ENCODE results near the gene FBXO30. TPM values are rescaled to one million over a fixed set of nuclear protein-coding genes. Genes with fewer than 3 reads are reported as not detected.

FBXO30 gene
- total and polyA plus RNA-seq, 9 of the 15 experiments (the other 6 are each of a cell fraction or from before 2014, with no cell fraction given), result 3.6 to 12.8 (median 7.1) TPM

DNA sequence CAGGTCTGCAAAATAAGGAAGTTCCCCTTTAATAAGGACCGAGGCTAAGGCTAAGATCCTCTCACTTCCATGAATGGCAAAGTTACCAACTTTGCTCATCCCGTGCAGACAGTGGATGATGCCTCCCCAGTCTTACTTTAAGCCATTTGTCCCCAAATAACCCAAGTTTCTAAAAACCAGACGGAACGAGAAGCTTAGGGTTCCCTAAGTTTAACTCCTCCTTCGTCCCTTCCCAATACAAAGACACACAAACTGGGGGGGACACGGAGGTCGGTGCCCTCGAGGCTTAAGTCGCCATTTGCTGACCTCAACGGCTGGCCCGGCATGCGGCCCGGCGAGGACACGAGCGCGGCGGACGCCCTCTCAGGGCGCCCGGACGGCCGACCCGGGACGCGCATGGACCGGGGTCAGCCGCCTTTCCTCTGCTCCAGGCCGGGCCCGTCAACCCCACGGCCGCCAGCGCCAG is 527 bp downstream of the FBXO30 start (continued):
- TF ChIP-seq HDAC2 (IDR thresholded peaks at IDR 0.05) (0 out of 2 replicates have a peak, but pooled peaks have one; percentile 24), UBTF (IDR thresholded peaks at IDR 0.05; ENCODE audit: borderline replicate concordance in 1 of 2, low read depth in 2 of 2, low read length in 2 of 2) (peak in 1 of 2 experiments; percentile 89; a peak in 2 of 4 replicates), GATAD2B (IDR thresholded peaks at IDR 0.05; ENCODE audit: borderline replicate concordance) (no peak), RBM39 (optimal IDR thresholded peaks at IDR 0.05; ENCODE audit: low read depth, low read length) (no peak), E2F4 (CRISPR knock-in tag; IDR thresholded peaks at IDR 0.05; ENCODE audit: low read depth) (0 out of 2 replicates have a peak, but pooled peaks have one; percentile 41), MCM7 (IDR thresholded peaks at IDR 0.05) (no peak), SOX6 (IDR thresholded peaks at IDR 0.05) (peak; percentile 17), SAP30 (IDR thresholded peaks at IDR 0.05; ENCODE audit: borderline replicate concordance, insufficient read depth, low read depth, low read length, poor library complexity, severe bottlenecking) (peak; percentile 63), ZNF740 (CRISPR knock-in tag; IDR thresholded peaks at IDR 0.05) (no peak; the same call in 1 of the 2 replicates), ZNF740 (tag; IDR thresholded peaks at IDR 0.05) (peak; percentile 16 to 56; a peak in 1 of 4 replicates), CTBP1 (IDR thresholded peaks at IDR 0.05; ENCODE audit: borderline replicate concordance) (0 out of 2 replicates have a peak, but pooled peaks have one; percentile 5), YY1 (IDR thresholded peaks at IDR 0.05; ENCODE audit: borderline replicate concordance in 1 of 3, control insufficient read depth in 1 of 3, extremely low read depth in 1 of 3, insufficient read depth in 3 of 3, insufficient read length in 1 of 3, insufficient replicate concordance in 2 of 3, low read depth in 1 of 3, low read length in 2 of 3) (peak in 2 of 3 experiments; percentile 34 to 88)
- TF ChIP-seq, protein P1, sequence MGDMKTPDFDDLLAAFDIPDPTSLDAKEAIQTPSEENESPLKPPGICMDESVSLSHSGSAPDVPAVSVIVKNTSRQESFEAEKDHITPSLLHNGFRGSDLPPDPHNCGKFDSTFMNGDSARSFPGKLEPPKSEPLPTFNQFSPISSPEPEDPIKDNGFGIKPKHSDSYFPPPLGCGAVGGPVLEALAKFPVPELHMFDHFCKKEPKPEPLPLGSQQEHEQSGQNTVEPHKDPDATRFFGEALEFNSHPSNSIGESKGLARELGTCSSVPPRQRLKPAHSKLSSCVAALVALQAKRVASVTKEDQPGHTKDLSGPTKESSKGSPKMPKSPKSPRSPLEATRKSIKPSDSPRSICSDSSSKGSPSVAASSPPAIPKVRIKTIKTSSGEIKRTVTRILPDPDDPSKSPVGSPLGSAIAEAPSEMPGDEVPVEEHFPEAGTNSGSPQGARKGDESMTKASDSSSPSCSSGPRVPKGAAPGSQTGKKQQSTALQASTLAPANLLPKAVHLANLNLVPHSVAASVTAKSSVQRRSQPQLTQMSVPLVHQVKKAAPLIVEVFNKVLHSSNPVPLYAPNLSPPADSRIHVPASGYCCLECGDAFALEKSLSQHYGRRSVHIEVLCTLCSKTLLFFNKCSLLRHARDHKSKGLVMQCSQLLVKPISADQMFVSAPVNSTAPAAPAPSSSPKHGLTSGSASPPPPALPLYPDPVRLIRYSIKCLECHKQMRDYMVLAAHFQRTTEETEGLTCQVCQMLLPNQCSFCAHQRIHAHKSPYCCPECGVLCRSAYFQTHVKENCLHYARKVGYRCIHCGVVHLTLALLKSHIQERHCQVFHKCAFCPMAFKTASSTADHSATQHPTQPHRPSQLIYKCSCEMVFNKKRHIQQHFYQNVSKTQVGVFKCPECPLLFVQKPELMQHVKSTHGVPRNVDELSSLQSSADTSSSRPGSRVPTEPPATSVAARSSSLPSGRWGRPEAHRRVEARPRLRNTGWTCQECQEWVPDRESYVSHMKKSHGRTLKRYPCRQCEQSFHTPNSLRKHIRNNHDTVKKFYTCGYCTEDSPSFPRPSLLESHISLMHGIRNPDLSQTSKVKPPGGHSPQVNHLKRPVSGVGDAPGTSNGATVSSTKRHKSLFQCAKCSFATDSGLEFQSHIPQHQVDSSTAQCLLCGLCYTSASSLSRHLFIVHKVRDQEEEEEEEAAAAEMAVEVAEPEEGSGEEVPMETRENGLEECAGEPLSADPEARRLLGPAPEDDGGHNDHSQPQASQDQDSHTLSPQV (IDR thresholded peaks at IDR 0.05), result peak; percentile 84
- TF ChIP-seq, protein P2, sequence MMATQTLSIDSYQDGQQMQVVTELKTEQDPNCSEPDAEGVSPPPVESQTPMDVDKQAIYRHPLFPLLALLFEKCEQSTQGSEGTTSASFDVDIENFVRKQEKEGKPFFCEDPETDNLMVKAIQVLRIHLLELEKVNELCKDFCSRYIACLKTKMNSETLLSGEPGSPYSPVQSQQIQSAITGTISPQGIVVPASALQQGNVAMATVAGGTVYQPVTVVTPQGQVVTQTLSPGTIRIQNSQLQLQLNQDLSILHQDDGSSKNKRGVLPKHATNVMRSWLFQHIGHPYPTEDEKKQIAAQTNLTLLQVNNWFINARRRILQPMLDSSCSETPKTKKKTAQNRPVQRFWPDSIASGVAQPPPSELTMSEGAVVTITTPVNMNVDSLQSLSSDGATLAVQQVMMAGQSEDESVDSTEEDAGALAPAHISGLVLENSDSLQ (IDR thresholded peaks at IDR 0.05), result no peak
- TF ChIP-seq, protein P3, sequence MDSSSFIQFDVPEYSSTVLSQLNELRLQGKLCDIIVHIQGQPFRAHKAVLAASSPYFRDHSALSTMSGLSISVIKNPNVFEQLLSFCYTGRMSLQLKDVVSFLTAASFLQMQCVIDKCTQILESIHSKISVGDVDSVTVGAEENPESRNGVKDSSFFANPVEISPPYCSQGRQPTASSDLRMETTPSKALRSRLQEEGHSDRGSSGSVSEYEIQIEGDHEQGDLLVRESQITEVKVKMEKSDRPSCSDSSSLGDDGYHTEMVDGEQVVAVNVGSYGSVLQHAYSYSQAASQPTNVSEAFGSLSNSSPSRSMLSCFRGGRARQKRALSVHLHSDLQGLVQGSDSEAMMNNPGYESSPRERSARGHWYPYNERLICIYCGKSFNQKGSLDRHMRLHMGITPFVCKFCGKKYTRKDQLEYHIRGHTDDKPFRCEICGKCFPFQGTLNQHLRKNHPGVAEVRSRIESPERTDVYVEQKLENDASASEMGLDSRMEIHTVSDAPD (CRISPR knock-in tag; IDR thresholded peaks at IDR 0.05), result no peak

Measured in K562 (cell line).